ENCODE data around the gene IPO11. TPM values are rescaled to one million over a fixed set of nuclear protein-coding genes. Genes with fewer than 3 reads are reported as not detected.
"Not testable (repeated sequence)": the region's sequence is repeated elsewhere in the genome, so short reads cannot be mapped to it uniquely, and the experiment has no call there.

Gene IPO11
- total RNA-seq, 1 experiment from 2014 or later: 28.7 TPM

GRCh38 chr5:62631909-62632580 lies 219.5 kb downstream of the IPO11 start:
- no peak for DNase-seq (ENCODE audit: extremely low read depth, low read depth)

- DNase-seq (ENCODE audit: extremely low read depth, low read depth): no peak
Measured at GRCh38 chr5:62633243-62633642, 220.7 kb downstream of the IPO11 start.

- DNase-seq (ENCODE audit: extremely low read depth, low read depth): no peak
Measured at GRCh38 chr5:62640446-62640845, 227.9 kb downstream of the IPO11 start.

GRCh38 chr5:62642468-62642867 lies 229.9 kb downstream of the IPO11 start:
- no peak for DNase-seq (ENCODE audit: extremely low read depth, low read depth)

- DNase-seq (ENCODE audit: extremely low read depth, low read depth): no peak
Measured at GRCh38 chr5:62643556-62644451, 231.2 kb downstream of the IPO11 start.

GRCh38 chr5:62645223-62645622 lies 232.7 kb downstream of the IPO11 start:
- DNase-seq (ENCODE audit: extremely low read depth, low read depth): no peak

- DNase-seq (ENCODE audit: extremely low read depth, low read depth): no peak
Measured at GRCh38 chr5:62647241-62647640, 234.7 kb downstream of the IPO11 start.

GRCh38 chr5:62649025-62649424 lies 236.5 kb downstream of the IPO11 start:
- no peak for DNase-seq (ENCODE audit: extremely low read depth, low read depth)

- no peak for DNase-seq (ENCODE audit: extremely low read depth, low read depth)
Measured at GRCh38 chr5:62649476-62650113, 237.0 kb downstream of the IPO11 start.

- DNase-seq (ENCODE audit: extremely low read depth, low read depth): no peak
Measured at GRCh38 chr5:62650197-62650596, 237.6 kb downstream of the IPO11 start.

GRCh38 chr5:62652225-62652624 lies 239.7 kb downstream of the IPO11 start:
- DNase-seq (ENCODE audit: extremely low read depth, low read depth): no peak

GRCh38 chr5:62653001-62653863 lies 240.7 kb downstream of the IPO11 start:
- DNase-seq (ENCODE audit: extremely low read depth, low read depth): no peak

GRCh38 chr5:62653864-62654575 lies 241.5 kb downstream of the IPO11 start:
- no peak for DNase-seq (ENCODE audit: extremely low read depth, low read depth)

GRCh38 chr5:62657772-62658171 lies 245.2 kb downstream of the IPO11 start:
- DNase-seq (ENCODE audit: extremely low read depth, low read depth): not testable (repeated sequence)

- no peak for DNase-seq (ENCODE audit: extremely low read depth, low read depth)
Measured at GRCh38 chr5:62661126-62661525, 248.6 kb downstream of the IPO11 start.

- DNase-seq (ENCODE audit: extremely low read depth, low read depth): no peak
Measured at GRCh38 chr5:62662521-62662920, 250.0 kb downstream of the IPO11 start.

GRCh38 chr5:62671479-62671878 lies 258.9 kb downstream of the IPO11 start:
- DNase-seq (ENCODE audit: extremely low read depth, low read depth): no peak

GRCh38 chr5:62676596-62676995 lies 264.0 kb downstream of the IPO11 start:
- not testable (repeated sequence) for DNase-seq (ENCODE audit: extremely low read depth, low read depth)
